GM12878 (cell line): ENCODE data around the gene NEK11. TPM values are rescaled to one million over a fixed set of nuclear protein-coding genes. Genes with fewer than 3 reads are reported as not detected.

Experiments
- ATAC-seq: fragments of 200-7000 bp; cut with Tn5 transposase; 3 replicates; pipeline ENCODE4 v1.9.1; 2020; ENCODE audit warnings: mild to moderate bottlenecking, moderate library complexity
- BruUV-seq: library from RNA; stranded (reverse); fragments of 400-500 nt; replicated peaks from 2 replicates; lab custom pipeline; 2021; lab: Mats Ljungman, UMichigan
- CTCF ChIA-PET: fragments of 300-600 bp; sonication (Branson Sonifier 250); formaldehyde crosslinking; extraction: SDS; loops from one replicate; lab custom pipeline; 2021; ENCODE audit warnings: inconsistent platforms; lab: Yijun Ruan, JAX
- POLR2A ChIA-PET: fragments of 350-600 bp; formaldehyde crosslinking; extraction: SDS; loops from one replicate; lab custom pipeline; 2021; ENCODE audit warnings: inconsistent platforms; lab: Charles Lee
- RAD21 ChIA-PET: fragments of 300-600 bp; sonication (Branson Sonifier 250); formaldehyde crosslinking; loops from one replicate; lab custom pipeline; 2023; ENCODE audit warnings: antibody characterized with exemption; ENCODE audit not compliant: unreplicated experiment; lab: Charles Lee
- SMC1A ChIA-PET: fragments of 300-600 bp; sonication (Branson Sonifier 250); formaldehyde crosslinking; loops from one replicate; lab custom pipeline; 2023; ENCODE audit not compliant: unreplicated experiment, uncharacterized antibody; lab: Charles Lee
- DNase-seq: peaks from one replicate; pipeline ENCODE4 v3.0.0-alpha.2; 2011; ENCODE audit warnings: low read depth, low spot score
- FAIRE-seq: peaks from 3 replicates; lab custom pipeline; 2011; peaks lifted over from hg19 to GRCh38; lab: Jason Lieb, UNC
- H2AFZ ChIP-seq: 2 replicates; pipeline ENCODE4 v1.6.0; 2011; ENCODE audit warnings: low read depth, low read length, control low read depth; ENCODE audit not compliant: control insufficient read depth
- H3K27ac ChIP-seq: 2 replicates; pipeline ENCODE4 v1.5.1; 2011; ENCODE audit warnings: control low read depth; ENCODE audit not compliant: control insufficient read depth, insufficient read depth
- H3K27me3 ChIP-seq, 2 experiments: replicated peaks in 1 of 2; 2 replicates each; pipeline versions ENCODE4 v1.6.0 to v1.6.1; 2011; ENCODE audit warnings: low read length in 1 of 2; ENCODE audit not compliant: control insufficient read depth in 2 of 2, insufficient read depth in 2 of 2
- H3K36me3 ChIP-seq, 2 experiments: 2 replicates each; pipeline ENCODE4 v1.5.1; 2011; ENCODE audit warnings: low read length in 1 of 2; ENCODE audit not compliant: control insufficient read depth in 2 of 2, insufficient read depth in 2 of 2
- H3K4me1 ChIP-seq: 2 replicates; pipeline ENCODE4 v1.6.1; 2011; ENCODE audit warnings: mild to moderate bottlenecking, low read length, moderate library complexity, mixed read lengths; ENCODE audit not compliant: control insufficient read depth, insufficient read depth
- H3K4me2 ChIP-seq: 2 replicates; pipeline ENCODE4 v1.6.0; 2011; ENCODE audit warnings: control low read depth; ENCODE audit not compliant: control insufficient read depth, insufficient read depth
- H3K4me3 ChIP-seq: fragments of 200-600 bp; sonication (generic); 2 replicates; pipeline ENCODE4 v1.5.1; 2016
- H3K79me2 ChIP-seq: 2 replicates; pipeline ENCODE4 v1.6.0; 2011; ENCODE audit warnings: low read length; ENCODE audit not compliant: control insufficient read depth, insufficient read depth
- H3K9ac ChIP-seq: 2 replicates; pipeline ENCODE4 v1.8.0; 2011; ENCODE audit warnings: low read length, control low read depth, mixed read lengths; ENCODE audit not compliant: control insufficient read depth, insufficient read depth
- H3K9me3 ChIP-seq: replicated peaks from 3 replicates; pipeline ENCODE4 v1.5.1; 2011; ENCODE audit warnings: mild to moderate bottlenecking, low read length; ENCODE audit not compliant: control insufficient read depth, insufficient read depth
- H4K20me1 ChIP-seq: 2 replicates; pipeline ENCODE4 v1.6.0; 2011; ENCODE audit not compliant: control insufficient read depth, insufficient read depth
- ATF3 ChIP-seq: IDR thresholded peaks from 2 replicates; pipeline ENCODE4 v1.6.1; 2011; ENCODE audit warnings: low read depth, mild to moderate bottlenecking, low read length, moderate library complexity, borderline replicate concordance; ENCODE audit errors: extremely low read depth
- CEBPZ ChIP-seq: fragments of 150-350 bp; IDR thresholded peaks from 2 replicates; pipeline ENCODE4 v1.6.1; 2016; ENCODE audit warnings: low read depth, low read length
- ESRRA ChIP-seq: IDR thresholded peaks from 2 replicates; pipeline ENCODE4 v1.6.1; 2012; ENCODE audit warnings: mild to moderate bottlenecking, low read length, improper control_type of control experiment
- ETV6 ChIP-seq, 2 experiments: fragments of 450-650 bp in 1 of 2; IDR thresholded peaks in 1 of 2; conservative IDR thresholded peaks in 1 of 2; 2 replicates each; pipeline ENCODE4 v1.6.1; 2014; ENCODE audit warnings: antibody characterized with exemption in 1 of 2, borderline replicate concordance in 1 of 2, low read depth in 1 of 2, mild to moderate bottlenecking in 1 of 2, moderate library complexity in 1 of 2
- GABPA ChIP-seq: IDR thresholded peaks from 2 replicates; pipeline ENCODE4 v1.6.1; 2014; ENCODE audit warnings: antibody characterized with exemption, low read depth, mild to moderate bottlenecking, inconsistent platforms
- HSF1 ChIP-seq: fragments of 150-350 bp; IDR thresholded peaks from 2 replicates; pipeline ENCODE4 v1.6.1; 2014; ENCODE audit warnings: mild to moderate bottlenecking, low read depth, low read length
- IRF4 ChIP-seq: IDR thresholded peaks from 2 replicates; pipeline ENCODE4 v1.6.1; 2011; ENCODE audit warnings: low read depth, low read length
- IRF5 ChIP-seq: fragments of 450-650 bp; IDR thresholded peaks from 2 replicates; pipeline ENCODE4 v1.6.1; 2017; ENCODE audit warnings: borderline replicate concordance
- JUND ChIP-seq: IDR thresholded peaks from 2 replicates; pipeline ENCODE4 v1.6.1; 2012; ENCODE audit warnings: low read depth, mild to moderate bottlenecking, low read length, improper control_type of control experiment, moderate library complexity
- NFYB ChIP-seq: IDR thresholded peaks from 2 replicates; pipeline ENCODE4 v1.6.1; 2011; ENCODE audit warnings: low read depth, mild to moderate bottlenecking, low read length, improper control_type of control experiment, moderate library complexity; ENCODE audit not compliant: insufficient read depth
- PAX8 ChIP-seq: fragments of 450-650 bp; IDR thresholded peaks from 2 replicates; pipeline ENCODE4 v1.6.1; 2017; ENCODE audit warnings: mild to moderate bottlenecking, moderate library complexity
- SKIL ChIP-seq: fragments of 450-650 bp; IDR thresholded peaks from 2 replicates; pipeline ENCODE4 v1.6.1; 2017; ENCODE audit warnings: mild to moderate bottlenecking, low read depth, inconsistent platforms; ENCODE audit not compliant: poor library complexity, severe bottlenecking
- TBL1XR1 ChIP-seq: IDR thresholded peaks from 2 replicates; pipeline ENCODE4 v1.6.1; 2012; ENCODE audit warnings: low read depth, low read length, improper control_type of control experiment
- WGBS: methylation state at CpG from one replicate; pipeline ENCODE4 v1.1.6; 2016; ENCODE audit warnings: low lambda C conversion rate; ENCODE audit not compliant: insufficient replicate concordance, insufficient coverage; ENCODE audit errors: missing lambda C conversion rate; 5-methylcytosine and 5-hydroxymethylcytosine counted together
- in situ Hi-C: fragments of 300-500 bp; cut with MboI; formaldehyde crosslinking; loops from 9 replicates; pipeline ENCODE4 v1.14.3; 2018; ENCODE audit warnings: mixed read lengths
- intact Hi-C: fragments of 100-400 bp; cut with micrococcal nuclease; formaldehyde crosslinking; loops from one replicate; pipeline ENCODE4 v1.14.2; 2022; ENCODE audit not compliant: unreplicated experiment
- polyA plus RNA-seq, 11 experiments: library from polyadenylated mRNA; depleted of rRNA in 4 of 11; unstranded in 6 of 11; stranded (reverse) in 5 of 11; fragments of >200 nt; fragmentation: Nextera tagmentation in 4 of 11; fragmentation: Illumina TruSeq in 1 of 11; extraction: Ambion mirVana in 4 of 11; extraction: Trizol in 1 of 11; gene quantifications; 1 replicate in 1 of 11; 2 replicates in 10 of 11; pipeline versions ENCODE4 v1.2.1 to v1.2.3, GENCODE V29; 2011 to 2016; ENCODE audit warnings: inconsistent platforms in 2 of 11, missing spikeins in 2 of 11, low read depth in 1 of 11
- total RNA-seq, 4 experiments: library from RNA; depleted of rRNA in 3 of 4; stranded (reverse); fragments of >200 nt in 3 of 4; fragmentation: Illumina TruSeq in 1 of 4; extraction: Trizol in 1 of 4; gene quantifications; 2 replicates each; pipeline versions ENCODE4 v1.2.1 to v1.2.3, GENCODE V29; 2013 to 2021

The NEK11 gene
- total and polyA plus RNA-seq, 10 of the 15 experiments (the other 5 are each of a cell fraction or from before 2014, with no cell fraction given) = 0.05 to 0.94 (median 0.36) TPM; not detected in 1

- ChIA-PET RAD21 (no interaction called here), SMC1A (interaction anchor here (0.7 kb wide), 1 partner anchor 15 kb away, joined by 3 read pairs; no protein-coding TSS in a partner anchor), CTCF (interaction anchor here (1.7 kb wide), 1 partner anchor 8 kb away, joined by 4 read pairs; no protein-coding TSS in a partner anchor), POLR2A (no interaction called here)
- ATAC-seq = no peak
- Histone ChIP-seq H3K27ac (no peak overlapping the region), H3K79me2 (no peaks in the 10 kb centered on the region), H3K9ac (no peak overlapping the region), H2AFZ (no peak overlapping the region), H3K4me2 (no peak overlapping the region), H4K20me1 (no peaks in the 10 kb centered on the region), H3K4me3 (no peak overlapping the region), H3K27me3 (no peaks in the 10 kb centered on the region), H3K4me1 (no peaks in the 10 kb centered on the region), H3K36me3 (peaks cover 0 to 8% of the 10 kb centered on the region in 2 experiments; a peak in 2 of 4 replicates), H3K9me3 (no peaks in the 10 kb centered on the region)
- no TSS peak for BruUV-seq
- in situ Hi-C loops = no loop called here
- no peak for FAIRE-seq
- intact Hi-C loops = no loop called here
- 100% methylated on average over 7 of the region's 7 CpGs for WGBS
- DNase-seq = no peak
- no peak for TF ChIP-seq HSF1
- no peak for TF ChIP-seq SKIL
- no peak for TF ChIP-seq IRF5
- TF ChIP-seq PAX8 = no peak
- TF ChIP-seq GABPA = no peak
- TF ChIP-seq JUND = no peak
- no peak for TF ChIP-seq ATF3
- no peak for TF ChIP-seq IRF4
- no peak for TF ChIP-seq CEBPZ
- TF ChIP-seq TBL1XR1 = no peak
- TF ChIP-seq ETV6 (conservative IDR thresholded peaks at IDR 0.05 in 1 of 2, IDR thresholded peaks at IDR 0.05 in 1 of 2; ENCODE audit: borderline replicate concordance in 1 of 2, low read depth in 1 of 2) = no peak
- no peak for TF ChIP-seq ESRRA
- no peak for TF ChIP-seq NFYB
Measured at GRCh38 chr3:130997289-130997688, 29.4 kb upstream of the NEK11 start.
